Spleen (tissue), 11 donors: ENCODE results near the gene AKT1S1. TPM values are rescaled to one million over a fixed set of nuclear protein-coding genes. Genes with fewer than 3 reads are reported as not detected.
A peak's percentile ranks its signal among the peaks of the same experiment; 100 is the strongest.
"Not testable (repeated sequence)": the region's sequence is repeated elsewhere in the genome, so short reads cannot be mapped to it uniquely, and the experiment has no call there.

Experiments used
- DNase-seq: peaks from one replicate; pipeline ENCODE4 v3.0.0-alpha.2; 2020
- H3K27ac ChIP-seq, 8 donors: fragments of 200-600 bp; sonication (generic) in 7 of 8; 1 replicate in 4 of 8; 2 replicates in 4 of 8; pipeline versions ENCODE4 v1.5.0 to v1.8.0; 2016 to 2021; ENCODE audit warnings: inconsistent platforms in 4 of 8, mild to moderate bottlenecking in 4 of 8, moderate library complexity in 1 of 8
- H3K27me3 ChIP-seq, 7 donors: fragments of 200-600 bp; sonication (generic) in 6 of 7; replicated peaks in 1 of 7; 1 replicate in 4 of 7; 2 replicates in 3 of 7; pipeline versions ENCODE4 v1.5.0 to v1.8.0; 2016 to 2021; ENCODE audit warnings: inconsistent platforms in 3 of 7, mild to moderate bottlenecking in 1 of 7
- H3K36me3 ChIP-seq, 6 donors: fragments of 200-600 bp; sonication (generic) in 5 of 6; 1 replicate in 4 of 6; 2 replicates in 2 of 6; pipeline versions ENCODE4 v1.5.0 to v1.8.0; 2016 to 2021; ENCODE audit warnings: inconsistent platforms in 2 of 6
- H3K4me1 ChIP-seq, 6 donors: fragments of 200-600 bp; sonication (generic) in 5 of 6; 1 replicate in 3 of 6; 2 replicates in 3 of 6; pipeline versions ENCODE4 v1.5.0 to v1.8.0; 2016 to 2021; ENCODE audit warnings: inconsistent platforms in 3 of 6
- H3K4me3 ChIP-seq, 8 donors: fragments of 200-600 bp; sonication (generic) in 7 of 8; 1 replicate in 4 of 8; 2 replicates in 4 of 8; pipeline versions ENCODE4 v1.5.0 to v1.8.0; 2016 to 2021; ENCODE audit warnings: inconsistent platforms in 4 of 8, mild to moderate bottlenecking in 4 of 8, moderate library complexity in 2 of 8
- H3K9me3 ChIP-seq, 8 donors: fragments of 200-600 bp; sonication (generic) in 7 of 8; 1 replicate in 4 of 8; 2 replicates in 4 of 8; pipeline versions ENCODE4 v1.5.0 to v1.8.0; 2016 to 2021; ENCODE audit warnings: inconsistent platforms in 4 of 8
- CTCF ChIP-seq, 11 experiments: fragments of 200-600 bp in 7 of 11; fragments of 450-650 bp in 4 of 11; sonication (generic) in 4 of 11; IDR thresholded peaks in 8 of 11; conservative IDR thresholded peaks in 3 of 11; 1 replicate in 7 of 11; 2 replicates in 4 of 11; pipeline versions ENCODE4 v1.4.0 to v1.8.0; 2016 to 2021; ENCODE audit warnings: antibody characterized with exemption in 11 of 11, inconsistent platforms in 4 of 11, mild to moderate bottlenecking in 1 of 11
- POLR2A ChIP-seq, 3 donors: fragments of 450-650 bp; IDR thresholded peaks; one replicate each; pipeline ENCODE4 v1.5.1; 2017; ENCODE audit warnings: antibody characterized with exemption in 3 of 3, mild to moderate bottlenecking in 1 of 3
- POLR2AphosphoS5 ChIP-seq, 3 donors: sonication (generic); formaldehyde crosslinking; IDR thresholded peaks; one replicate each; pipeline ENCODE4 v1.5.1; 2017; ENCODE audit warnings: antibody characterized with exemption in 3 of 3
- WGBS, 5 donors: extraction: QIAGEN DNeasy Blood & Tissue Kit in 3 of 5; methylation state at CpG; one replicate each; pipeline versions ENCODE4 v1.1.5 to v1.1.7; 2013 to 2018; 5-methylcytosine and 5-hydroxymethylcytosine counted together
- intact Hi-C: fragments of 100-400 bp; cut with DNase I; formaldehyde crosslinking; loops from one replicate; pipeline ENCODE4 v1.15.0; 2023; ENCODE audit warnings: low total_unique reads
- microRNA-seq, 3 donors: library from miRNA; unstranded; fragments of <30 nt; microRNA quantifications; one replicate each; pipeline versions ENCODE4 to v1.1.0, GENCODE V29; 2019 to 2020
- polyA plus RNA-seq, 3 donors: library from polyadenylated mRNA; stranded (reverse); fragments of 200-250 nt; gene quantifications; one replicate each; pipeline ENCODE4 v1.2.1, GENCODE V29; 2013
- small RNA-seq, 4 donors: library from RNA; depleted of rRNA; stranded (forward); fragments of <200 nt; gene quantifications; one replicate each; pipeline ENCODE3, GENCODE V24; 2016
- total RNA-seq, 7 donors: library from RNA; depleted of rRNA in 3 of 7; stranded (reverse); fragments of >200 nt in 3 of 7; fragmentation: NEBNext Ultra II Directional in 4 of 7; extraction: Animal tissue kit (Norgen Biotek cat#: 25700) in 4 of 7; gene quantifications; one replicate each; pipeline versions ENCODE4 v1.1.0 to v1.2.1, GENCODE V29; 2016 to 2021
- donor health status: healthy with polysubstance abuse.
- donor health status: DM: no; HTN: no; CAD: no; lungs with moderate emphysema.
- donor health status: DM: no; HTN: no; CAD: no.
- donor health status: Bipolar disorder and iron deficiency.
- donor health status: healthy.
- donor health status: DM: no; HTN: no; CAD: no.
- donor health status: DM: yes; HTN: yes; CAD: no.

The AKT1S1 gene
- total and polyA plus RNA-seq, 10 donors = 8.7 to 27.8 (median 17.0) TPM

GRCh38 chr19:49823472-49823871 is 53.7 kb downstream of the AKT1S1 start:
- no peak overlapping the region for H3K4me3 ChIP-seq
- H3K36me3 ChIP-seq = peaks cover 0 to 74% (median 25%) of the 10 kb centered on the region in 6 donors
- intact Hi-C loops = no loop called here
- WGBS, 5 donors = 83 to 94% (median 85%) methylated on average over 12 of the region's 12 CpGs
- H3K4me1 ChIP-seq = peaks cover 8 to 72% (median 23%) of the 10 kb centered on the region in 6 donors
- H3K27me3 ChIP-seq = no peaks in the 10 kb centered on the region
- no peak overlapping the region for H3K27ac ChIP-seq
- DNase-seq = no peak
- no peak for TF ChIP-seq POLR2AphosphoS5 (IDR thresholded peaks at IDR 0.05)
- no peak for TF ChIP-seq POLR2A (IDR thresholded peaks at IDR 0.05)
- no peak for TF ChIP-seq CTCF (IDR thresholded peaks at IDR 0.05 in 8 of 11, conservative IDR thresholded peaks at IDR 0.05 in 3 of 11)
- no peaks in the 10 kb centered on the region for H3K9me3 ChIP-seq

- TF ChIP-seq POLR2A (IDR thresholded peaks at IDR 0.05) (no peak), CTCF (IDR thresholded peaks at IDR 0.05 in 8 of 11, conservative IDR thresholded peaks at IDR 0.05 in 3 of 11) (no peak)
- Histone ChIP-seq H3K4me3 (no peak overlapping the region), H3K4me1 (peaks cover 8 to 67% (median 28%) of the 10 kb centered on the region in 6 donors), H3K36me3 (peaks cover 0 to 43% (median 21%) of the 10 kb centered on the region in 6 donors), H3K27me3 (no peaks in the 10 kb centered on the region), H3K27ac (peak overlapping the region in 1 of 8 donors; percentile 10), H3K9me3 (no peaks in the 10 kb centered on the region)
- WGBS, 5 donors = 87 to 95% (median 90%) methylated on average over 10 of the region's 10 CpGs
- intact Hi-C loops = no loop called here
- no peak for DNase-seq
Measured at GRCh38 chr19:49820125-49820524, 57.0 kb downstream of the AKT1S1 start.

- Histone ChIP-seq H3K36me3 (peaks cover 0 to 39% (median 20%) of the 10 kb centered on the region in 6 donors), H3K27ac (peak overlapping the region in 1 of 8 donors; percentile 99), H3K4me1 (peaks cover 8 to 62% (median 28%) of the 10 kb centered on the region in 6 donors), H3K4me3 (peak overlapping the region in 6 of 8 donors; percentile 90 to 99 (median 94))
- WGBS, 5 donors = 88 to 95% (median 89%) methylated on average over 7 of the region's 7 CpGs
- H3K9me3 ChIP-seq, DNase-seq, H3K27me3 ChIP-seq, intact Hi-C loops: not testable (repeated sequence)
Measured at GRCh38 chr19:49819452-49820115, 57.6 kb downstream of the AKT1S1 start.

Small RNA genes lying within 50 kb of the gene (microRNA-seq; reads per million reads assigned to microRNA genes)
- gene MIR4749 = 1.7 to 5.8 (median 1.8) reads per million in 3 donors
- 0 to 0.72 (median 0.28) reads per million in 3 donors for gene MIR4750
- gene MIR6800 = 0 to 1.4 (median 0) reads per million in 3 donors

Small RNA genes lying within 50 kb of the gene (small RNA-seq; reads per million reads assigned to genes)
- gene MIR4749 = 0 to 0.07 (median 0.03) reads per million in 4 donors

Other genes starting within 250 kb of the AKT1S1 start
- 10 to 100 TPM; 30.9 to 57.6 (median 44.4) TPM for gene RRAS, start 237.2 kb downstream of the AKT1S1 start, total RNA-seq
- gene RRAS, start 237.2 kb downstream of the AKT1S1 start, polyA plus RNA-seq = 100 to 1,000 TPM in 1 of 3 donors, 10 to 100 TPM in 2; 66.5 to 106 (median 98.2) TPM
- 10 to 100 TPM; 21.9 to 66.2 (median 57.0) TPM for gene SCAF1, start 235.1 kb downstream of the AKT1S1 start, total RNA-seq
- 10 to 100 TPM in 1 of 3 donors, 1 to 10 TPM in 2; 7.5 to 21.3 (median 7.6) TPM for gene SCAF1, start 235.1 kb downstream of the AKT1S1 start, polyA plus RNA-seq
- 100 to 1,000 TPM in 4 of 7 donors, 10 to 100 TPM in 3; 87.9 to 150 (median 127) TPM for gene IRF3, start 211.5 kb downstream of the AKT1S1 start, total RNA-seq
- gene IRF3, start 211.5 kb downstream of the AKT1S1 start, polyA plus RNA-seq = 100 to 1,000 TPM; 127 to 294 (median 276) TPM
- gene BCL2L12, start 211.4 kb downstream of the AKT1S1 start, total RNA-seq = 10 to 100 TPM in 6 of 7 donors, 1 to 10 TPM in 1; 7.8 to 26.6 (median 16.3) TPM
- gene BCL2L12, start 211.4 kb downstream of the AKT1S1 start, polyA plus RNA-seq = 10 to 100 TPM; 26.5 to 36.7 (median 30.1) TPM
- gene PRMT1, start 200.1 kb downstream of the AKT1S1 start, total RNA-seq = 100 to 1,000 TPM; 108 to 136 (median 115) TPM
- 100 to 1,000 TPM; 114 to 175 (median 134) TPM for gene PRMT1, start 200.1 kb downstream of the AKT1S1 start, polyA plus RNA-seq
- 10 to 100 TPM in 1 of 7 donors, 1 to 10 TPM in 6; 1.4 to 14.2 (median 5.0) TPM for gene ADM5, start 187.8 kb downstream of the AKT1S1 start, total RNA-seq
- gene ADM5, start 187.8 kb downstream of the AKT1S1 start, polyA plus RNA-seq = 1 to 10 TPM; 1.5 to 3.6 (median 3.5) TPM
- 10 to 100 TPM in 5 of 7 donors, 1 to 10 TPM in 2; 6.8 to 17.0 (median 16.4) TPM for gene CPT1C, start 186.2 kb downstream of the AKT1S1 start, total RNA-seq
- gene CPT1C, start 186.2 kb downstream of the AKT1S1 start, polyA plus RNA-seq = 10 to 100 TPM in 2 of 3 donors, 1 to 10 TPM in 1; 5.2 to 15.7 (median 11.8) TPM
- gene TSKS, start 114.0 kb downstream of the AKT1S1 start, total RNA-seq = 1 to 10 TPM in 1 of 7 donors, under 1 TPM in 2, not detected in 4; 0.37 to 2.1 (median 0.92) TPM
- 1 to 10 TPM in 1 of 3 donors, under 1 TPM in 2; 0.26 to 1.0 (median 0.85) TPM for gene TSKS, start 114.0 kb downstream of the AKT1S1 start, polyA plus RNA-seq
- 100 to 1,000 TPM in 3 of 7 donors, 10 to 100 TPM in 4; 79.8 to 108 (median 95.4) TPM for gene AP2A1, start 110.4 kb downstream of the AKT1S1 start, total RNA-seq
- 10 to 100 TPM; 18.1 to 43.6 (median 19.0) TPM for gene AP2A1, start 110.4 kb downstream of the AKT1S1 start, polyA plus RNA-seq
- gene FUZ, start 64.1 kb downstream of the AKT1S1 start, total RNA-seq = 10 to 100 TPM; 10.7 to 22.1 (median 15.1) TPM
- 10 to 100 TPM; 16.7 to 20.3 (median 16.9) TPM for gene FUZ, start 64.1 kb downstream of the AKT1S1 start, polyA plus RNA-seq
- gene MED25, start 59.1 kb downstream of the AKT1S1 start, total RNA-seq = 10 to 100 TPM; 29.4 to 61.0 (median 50.7) TPM
- gene MED25, start 59.1 kb downstream of the AKT1S1 start, polyA plus RNA-seq = 10 to 100 TPM; 26.6 to 42.7 (median 35.3) TPM
- gene PTOV1, start 26.2 kb downstream of the AKT1S1 start, total RNA-seq = 100 to 1,000 TPM in 3 of 7 donors, 10 to 100 TPM in 4; 69.6 to 127 (median 98.4) TPM
- 100 to 1,000 TPM in 1 of 3 donors, 10 to 100 TPM in 2; 61.4 to 120 (median 70.9) TPM for gene PTOV1, start 26.2 kb downstream of the AKT1S1 start, polyA plus RNA-seq
- gene PNKP, start 9.8 kb downstream of the AKT1S1 start, total RNA-seq = 100 to 1,000 TPM in 5 of 7 donors, 10 to 100 TPM in 2; 80.9 to 203 (median 111) TPM
- gene PNKP, start 9.8 kb downstream of the AKT1S1 start, polyA plus RNA-seq = 100 to 1,000 TPM in 1 of 3 donors, 10 to 100 TPM in 2; 36.6 to 135 (median 66.2) TPM
- 10 to 100 TPM; 26.8 to 53.5 (median 38.2) TPM for gene TBC1D17, start 347 bp upstream of the AKT1S1 start, total RNA-seq
- 10 to 100 TPM; 20.8 to 39.8 (median 34.9) TPM for gene TBC1D17, start 347 bp upstream of the AKT1S1 start, polyA plus RNA-seq
- gene IL4I1, start 19.5 kb upstream of the AKT1S1 start, total RNA-seq = 10 to 100 TPM in 1 of 7 donors, 1 to 10 TPM in 6; 1.1 to 20.2 (median 2.8) TPM
- gene IL4I1, start 19.5 kb upstream of the AKT1S1 start, polyA plus RNA-seq = 1 to 10 TPM; 3.9 to 9.3 (median 6.4) TPM
- 10 to 100 TPM; 10.2 to 45.8 (median 22.8) TPM for gene ATF5, start 51.9 kb upstream of the AKT1S1 start, total RNA-seq
- 10 to 100 TPM; 14.6 to 36.6 (median 16.8) TPM for gene ATF5, start 51.9 kb upstream of the AKT1S1 start, polyA plus RNA-seq
- 10 to 100 TPM; 41.1 to 60.9 (median 51.4) TPM for gene NUP62, start 52.1 kb upstream of the AKT1S1 start, total RNA-seq
- gene NUP62, start 52.1 kb upstream of the AKT1S1 start, polyA plus RNA-seq = 10 to 100 TPM; 17.3 to 35.1 (median 18.4) TPM
- 10 to 100 TPM; 18.7 to 97.5 (median 42.8) TPM for gene SIGLEC11, start 83.8 kb upstream of the AKT1S1 start, total RNA-seq
- 10 to 100 TPM in 1 of 3 donors, 1 to 10 TPM in 2; 2.2 to 52.3 (median 7.9) TPM for gene SIGLEC11, start 83.8 kb upstream of the AKT1S1 start, polyA plus RNA-seq
- 10 to 100 TPM; 46.4 to 60.8 (median 56.6) TPM for gene VRK3, start 148.0 kb upstream of the AKT1S1 start, total RNA-seq
- gene VRK3, start 148.0 kb upstream of the AKT1S1 start, polyA plus RNA-seq = 10 to 100 TPM; 17.0 to 31.9 (median 20.4) TPM
- gene ZNF473, start 148.7 kb upstream of the AKT1S1 start, total RNA-seq = 10 to 100 TPM; 13.5 to 24.2 (median 19.2) TPM
- 1 to 10 TPM; 2.4 to 4.5 (median 2.5) TPM for gene ZNF473, start 148.7 kb upstream of the AKT1S1 start, polyA plus RNA-seq